ENCODE data around the gene CASKIN1. TPM values are rescaled to one million over a fixed set of nuclear protein-coding genes. Genes with fewer than 3 reads are reported as not detected.

The CASKIN1 gene
- total and polyA plus RNA-seq, 2 experiments from 2014 or later: 1.0 to 6.2 TPM

DNA sequence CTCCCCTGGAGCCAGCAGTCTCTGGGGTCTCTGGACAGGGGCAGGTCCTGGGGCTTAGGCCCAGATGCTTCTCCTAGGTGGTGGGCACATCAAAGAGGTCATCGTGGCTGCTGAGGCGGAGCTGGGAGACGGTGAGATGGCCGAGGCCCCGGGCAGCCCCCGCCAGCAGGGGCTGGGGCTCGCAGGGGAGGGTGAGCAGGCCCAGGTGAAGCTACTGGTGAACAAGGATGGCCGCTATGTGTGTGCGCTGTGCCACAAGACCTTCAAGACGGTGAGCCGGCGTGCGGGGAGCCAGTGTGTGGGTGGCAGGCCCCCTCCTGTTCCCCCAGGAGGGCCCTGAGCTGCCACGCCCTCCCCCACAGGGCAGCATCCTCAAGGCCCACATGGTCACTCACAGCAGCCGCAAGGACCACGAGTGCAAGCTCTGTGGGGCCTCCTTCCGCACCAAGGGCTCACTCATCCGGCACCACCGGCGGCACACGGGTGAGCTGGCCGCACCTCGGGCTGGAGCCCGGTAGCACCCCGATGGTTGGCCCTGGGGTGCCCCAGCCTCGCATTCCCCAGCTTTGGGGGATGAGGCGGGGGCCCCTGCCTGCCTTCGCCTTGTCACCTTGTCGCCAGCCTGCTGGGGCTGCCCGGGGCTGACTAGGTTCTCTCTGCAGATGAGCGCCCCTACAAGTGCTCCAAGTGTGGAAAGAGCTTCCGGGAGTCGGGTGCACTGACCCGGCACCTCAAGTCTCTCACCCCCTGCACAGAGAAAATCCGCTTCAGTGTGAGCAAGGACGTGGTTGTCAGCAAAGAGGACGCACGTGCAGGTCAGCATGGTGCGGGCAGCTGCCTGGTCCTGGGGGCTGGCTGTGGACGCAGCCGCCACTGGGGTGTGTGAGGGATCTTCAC, 35.9 kb upstream of the CASKIN1 start:
- Histone ChIP-seq H3F3A (replicated peaks; ENCODE audit: low read depth) (no peaks in the 10 kb centered on the region), H3K4me3 (no peak overlapping the region), H2AFZ (no peak overlapping the region), H3K79me2 (replicated peaks; ENCODE audit: insufficient read depth) (peaks cover 7% of the 10 kb centered on the region), H3K36me3 (ENCODE audit: insufficient read depth) (0 out of 2 replicates have a peak, but pooled peaks cover 5% of the 10 kb centered on the region), H3K4me1 (ENCODE audit: insufficient read depth) (no peaks in the 10 kb centered on the region), H3K27me3 (ENCODE audit: insufficient read depth) (peaks cover 12% of the 10 kb centered on the region), H3K9me2 (ENCODE audit: insufficient read depth) (no peaks in the 10 kb centered on the region), H3K27ac (ENCODE audit: low read depth) (no peak overlapping the region), H4K20me1 (replicated peaks; ENCODE audit: insufficient read depth) (no peaks in the 10 kb centered on the region; the same call in 1 of the 2 replicates), H3K4me2 (no peak overlapping the region)
- Mint-ChIP-seq H3K9me3 (no peaks in the 10 kb centered on the region), H3K27me3 (ENCODE audit: insufficient read depth, low read depth, poor library complexity) (peaks cover 17% of the 10 kb centered on the region), H3K27ac (no peak overlapping the region), H3K4me1 (no peaks in the 10 kb centered on the region), H3K4me3 (no peak overlapping the region), H3K36me3 (ENCODE audit: low read depth) (peaks cover 9% of the 10 kb centered on the region; the same call in 2 of the 3 replicates)
- DNase-seq (ENCODE audit: low spot score): no peak
- ATAC-seq: no peak
- TF ChIP-seq, protein P1, sequence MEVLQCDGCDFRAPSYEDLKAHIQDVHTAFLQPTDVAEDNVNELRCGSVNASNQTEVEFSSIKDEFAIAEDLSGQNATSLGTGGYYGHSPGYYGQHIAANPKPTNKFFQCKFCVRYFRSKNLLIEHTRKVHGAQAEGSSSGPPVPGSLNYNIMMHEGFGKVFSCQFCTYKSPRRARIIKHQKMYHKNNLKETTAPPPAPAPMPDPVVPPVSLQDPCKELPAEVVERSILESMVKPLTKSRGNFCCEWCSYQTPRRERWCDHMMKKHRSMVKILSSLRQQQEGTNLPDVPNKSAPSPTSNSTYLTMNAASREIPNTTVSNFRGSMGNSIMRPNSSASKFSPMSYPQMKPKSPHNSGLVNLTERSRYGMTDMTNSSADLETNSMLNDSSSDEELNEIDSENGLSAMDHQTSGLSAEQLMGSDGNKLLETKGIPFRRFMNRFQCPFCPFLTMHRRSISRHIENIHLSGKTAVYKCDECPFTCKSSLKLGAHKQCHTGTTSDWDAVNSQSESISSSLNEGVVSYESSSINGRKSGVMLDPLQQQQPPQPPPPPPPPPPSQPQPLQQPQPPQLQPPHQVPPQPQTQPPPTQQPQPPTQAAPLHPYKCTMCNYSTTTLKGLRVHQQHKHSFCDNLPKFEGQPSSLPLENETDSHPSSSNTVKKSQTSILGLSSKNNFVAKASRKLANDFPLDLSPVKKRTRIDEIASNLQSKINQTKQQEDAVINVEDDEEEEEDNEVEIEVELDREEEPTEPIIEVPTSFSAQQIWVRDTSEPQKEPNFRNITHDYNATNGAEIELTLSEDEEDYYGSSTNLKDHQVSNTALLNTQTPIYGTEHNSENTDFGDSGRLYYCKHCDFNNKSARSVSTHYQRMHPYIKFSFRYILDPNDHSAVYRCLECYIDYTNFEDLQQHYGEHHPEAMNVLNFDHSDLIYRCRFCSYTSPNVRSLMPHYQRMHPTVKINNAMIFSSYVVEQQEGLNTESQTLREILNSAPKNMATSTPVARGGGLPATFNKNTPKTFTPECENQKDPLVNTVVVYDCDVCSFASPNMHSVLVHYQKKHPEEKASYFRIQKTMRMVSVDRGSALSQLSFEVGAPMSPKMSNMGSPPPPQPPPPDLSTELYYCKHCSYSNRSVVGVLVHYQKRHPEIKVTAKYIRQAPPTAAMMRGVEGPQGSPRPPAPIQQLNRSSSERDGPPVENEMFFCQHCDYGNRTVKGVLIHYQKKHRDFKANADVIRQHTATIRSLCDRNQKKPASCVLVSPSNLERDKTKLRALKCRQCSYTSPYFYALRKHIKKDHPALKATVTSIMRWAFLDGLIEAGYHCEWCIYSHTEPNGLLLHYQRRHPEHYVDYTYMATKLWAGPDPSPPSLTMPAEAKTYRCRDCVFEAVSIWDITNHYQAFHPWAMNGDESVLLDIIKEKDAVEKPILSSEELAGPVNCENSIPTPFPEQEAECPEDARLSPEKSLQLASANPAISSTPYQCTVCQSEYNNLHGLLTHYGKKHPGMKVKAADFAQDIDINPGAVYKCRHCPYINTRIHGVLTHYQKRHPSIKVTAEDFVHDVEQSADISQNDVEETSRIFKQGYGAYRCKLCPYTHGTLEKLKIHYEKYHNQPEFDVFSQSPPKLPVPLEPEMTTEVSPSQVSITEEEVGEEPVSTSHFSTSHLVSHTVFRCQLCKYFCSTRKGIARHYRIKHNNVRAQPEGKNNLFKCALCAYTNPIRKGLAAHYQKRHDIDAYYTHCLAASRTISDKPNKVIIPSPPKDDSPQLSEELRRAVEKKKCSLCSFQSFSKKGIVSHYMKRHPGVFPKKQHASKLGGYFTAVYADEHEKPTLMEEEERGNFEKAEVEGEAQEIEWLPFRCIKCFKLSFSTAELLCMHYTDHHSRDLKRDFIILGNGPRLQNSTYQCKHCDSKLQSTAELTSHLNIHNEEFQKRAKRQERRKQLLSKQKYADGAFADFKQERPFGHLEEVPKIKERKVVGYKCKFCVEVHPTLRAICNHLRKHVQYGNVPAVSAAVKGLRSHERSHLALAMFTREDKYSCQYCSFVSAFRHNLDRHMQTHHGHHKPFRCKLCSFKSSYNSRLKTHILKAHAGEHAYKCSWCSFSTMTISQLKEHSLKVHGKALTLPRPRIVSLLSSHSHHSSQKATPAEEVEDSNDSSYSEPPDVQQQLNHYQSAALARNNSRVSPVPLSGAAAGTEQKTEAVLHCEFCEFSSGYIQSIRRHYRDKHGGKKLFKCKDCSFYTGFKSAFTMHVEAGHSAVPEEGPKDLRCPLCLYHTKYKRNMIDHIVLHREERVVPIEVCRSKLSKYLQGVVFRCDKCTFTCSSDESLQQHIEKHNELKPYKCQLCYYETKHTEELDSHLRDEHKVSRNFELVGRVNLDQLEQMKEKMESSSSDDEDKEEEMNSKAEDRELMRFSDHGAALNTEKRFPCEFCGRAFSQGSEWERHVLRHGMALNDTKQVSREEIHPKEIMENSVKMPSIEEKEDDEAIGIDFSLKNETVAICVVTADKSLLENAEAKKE (CRISPR knock-in tag; IDR thresholded peaks at IDR 0.05): no peak
- TF ChIP-seq ZNF331 (CRISPR knock-in tag; IDR thresholded peaks at IDR 0.05; ENCODE audit: low read depth): no peak
- no peak for TF ChIP-seq REST (IDR thresholded peaks at IDR 0.05; ENCODE audit: unreplicated experiment)
- TF ChIP-seq STAT1 (IDR thresholded peaks at IDR 0.05; ENCODE audit: unreplicated experiment): no peak
- TF ChIP-seq, protein P2, sequence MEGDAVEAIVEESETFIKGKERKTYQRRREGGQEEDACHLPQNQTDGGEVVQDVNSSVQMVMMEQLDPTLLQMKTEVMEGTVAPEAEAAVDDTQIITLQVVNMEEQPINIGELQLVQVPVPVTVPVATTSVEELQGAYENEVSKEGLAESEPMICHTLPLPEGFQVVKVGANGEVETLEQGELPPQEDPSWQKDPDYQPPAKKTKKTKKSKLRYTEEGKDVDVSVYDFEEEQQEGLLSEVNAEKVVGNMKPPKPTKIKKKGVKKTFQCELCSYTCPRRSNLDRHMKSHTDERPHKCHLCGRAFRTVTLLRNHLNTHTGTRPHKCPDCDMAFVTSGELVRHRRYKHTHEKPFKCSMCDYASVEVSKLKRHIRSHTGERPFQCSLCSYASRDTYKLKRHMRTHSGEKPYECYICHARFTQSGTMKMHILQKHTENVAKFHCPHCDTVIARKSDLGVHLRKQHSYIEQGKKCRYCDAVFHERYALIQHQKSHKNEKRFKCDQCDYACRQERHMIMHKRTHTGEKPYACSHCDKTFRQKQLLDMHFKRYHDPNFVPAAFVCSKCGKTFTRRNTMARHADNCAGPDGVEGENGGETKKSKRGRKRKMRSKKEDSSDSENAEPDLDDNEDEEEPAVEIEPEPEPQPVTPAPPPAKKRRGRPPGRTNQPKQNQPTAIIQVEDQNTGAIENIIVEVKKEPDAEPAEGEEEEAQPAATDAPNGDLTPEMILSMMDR (conservative IDR thresholded peaks at IDR 0.05; ENCODE audit: low read depth in 2 of 2): no peak
- TF ChIP-seq, protein P3, sequence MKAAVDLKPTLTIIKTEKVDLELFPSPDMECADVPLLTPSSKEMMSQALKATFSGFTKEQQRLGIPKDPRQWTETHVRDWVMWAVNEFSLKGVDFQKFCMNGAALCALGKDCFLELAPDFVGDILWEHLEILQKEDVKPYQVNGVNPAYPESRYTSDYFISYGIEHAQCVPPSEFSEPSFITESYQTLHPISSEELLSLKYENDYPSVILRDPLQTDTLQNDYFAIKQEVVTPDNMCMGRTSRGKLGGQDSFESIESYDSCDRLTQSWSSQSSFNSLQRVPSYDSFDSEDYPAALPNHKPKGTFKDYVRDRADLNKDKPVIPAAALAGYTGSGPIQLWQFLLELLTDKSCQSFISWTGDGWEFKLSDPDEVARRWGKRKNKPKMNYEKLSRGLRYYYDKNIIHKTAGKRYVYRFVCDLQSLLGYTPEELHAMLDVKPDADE (IDR thresholded peaks at IDR 0.05): no peak
- TF ChIP-seq EZH2 (IDR thresholded peaks at IDR 0.05; ENCODE audit: low read depth, unreplicated experiment): no peak
- no peak for TF ChIP-seq NANOG (IDR thresholded peaks at IDR 0.05; ENCODE audit: borderline replicate concordance)
- TF ChIP-seq ZNF114 (CRISPR knock-in tag; IDR thresholded peaks at IDR 0.05): no peak
- TF ChIP-seq JUNB (IDR thresholded peaks at IDR 0.05; ENCODE audit: unreplicated experiment): no peak
- TF ChIP-seq POLR2AphosphoS5 (IDR thresholded peaks at IDR 0.05; ENCODE audit: low read depth): no peak
- TF ChIP-seq EZH2phosphoT487 (IDR thresholded peaks at IDR 0.05; ENCODE audit: unreplicated experiment): no peak
- TF ChIP-seq CREB1 (CRISPR knock-in tag; IDR thresholded peaks at IDR 0.05; ENCODE audit: low read depth): no peak

All from GM23338 (cell line).